ENCODE results near the gene VIPR1. TPM values are rescaled to one million over a fixed set of nuclear protein-coding genes. Genes with fewer than 3 reads are reported as not detected.
A peak's percentile ranks its signal among the peaks of the same experiment; 100 is the strongest.

The VIPR1 gene
- total RNA-seq, 1 donor from 2014 or later = 6.1 TPM

DNA sequence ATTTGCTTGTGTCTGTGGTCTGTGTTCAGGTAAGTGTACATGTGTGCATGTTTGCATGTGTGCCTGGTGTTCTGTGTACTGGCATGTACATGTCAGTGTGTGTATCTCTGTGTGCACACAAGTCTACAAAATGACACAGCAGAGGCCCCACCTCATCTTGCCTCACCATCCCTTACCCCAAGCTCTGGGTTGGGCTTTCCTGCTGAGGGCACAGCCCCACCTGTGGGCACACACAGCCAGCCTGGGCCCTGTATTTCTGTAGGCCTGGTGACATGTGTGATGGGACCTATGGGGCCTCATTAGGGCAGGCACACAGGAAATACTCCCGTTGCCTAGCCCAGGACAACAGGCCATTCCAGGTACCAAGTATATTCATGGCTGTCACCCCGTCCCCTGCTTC is 13.5 kb downstream of the VIPR1 start:
- Mint-ChIP-seq H3K9me3 (ENCODE audit: low read depth) (no peaks in the 10 kb centered on the region), H3K27me3 (ENCODE audit: low read depth) (no peaks in the 10 kb centered on the region), H3K4me1 (ENCODE audit: low read depth) (peaks cover 11% of the 10 kb centered on the region), H3K27ac (ENCODE audit: unreplicated experiment) (no peak overlapping the region), H3K4me3 (ENCODE audit: unreplicated experiment) (no peak overlapping the region), H3K36me3 (ENCODE audit: low read depth) (peaks cover 2% of the 10 kb centered on the region)
- DNase-seq (ENCODE audit: low spot score) = no peak
- TF ChIP-seq, protein P1, sequence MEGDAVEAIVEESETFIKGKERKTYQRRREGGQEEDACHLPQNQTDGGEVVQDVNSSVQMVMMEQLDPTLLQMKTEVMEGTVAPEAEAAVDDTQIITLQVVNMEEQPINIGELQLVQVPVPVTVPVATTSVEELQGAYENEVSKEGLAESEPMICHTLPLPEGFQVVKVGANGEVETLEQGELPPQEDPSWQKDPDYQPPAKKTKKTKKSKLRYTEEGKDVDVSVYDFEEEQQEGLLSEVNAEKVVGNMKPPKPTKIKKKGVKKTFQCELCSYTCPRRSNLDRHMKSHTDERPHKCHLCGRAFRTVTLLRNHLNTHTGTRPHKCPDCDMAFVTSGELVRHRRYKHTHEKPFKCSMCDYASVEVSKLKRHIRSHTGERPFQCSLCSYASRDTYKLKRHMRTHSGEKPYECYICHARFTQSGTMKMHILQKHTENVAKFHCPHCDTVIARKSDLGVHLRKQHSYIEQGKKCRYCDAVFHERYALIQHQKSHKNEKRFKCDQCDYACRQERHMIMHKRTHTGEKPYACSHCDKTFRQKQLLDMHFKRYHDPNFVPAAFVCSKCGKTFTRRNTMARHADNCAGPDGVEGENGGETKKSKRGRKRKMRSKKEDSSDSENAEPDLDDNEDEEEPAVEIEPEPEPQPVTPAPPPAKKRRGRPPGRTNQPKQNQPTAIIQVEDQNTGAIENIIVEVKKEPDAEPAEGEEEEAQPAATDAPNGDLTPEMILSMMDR (IDR thresholded peaks at IDR 0.05) = no peak

- Mint-ChIP-seq H3K4me1 (ENCODE audit: low read depth) (peaks cover 11% of the 10 kb centered on the region), H3K36me3 (ENCODE audit: low read depth) (peaks cover 2% of the 10 kb centered on the region), H3K4me3 (ENCODE audit: unreplicated experiment) (no peak overlapping the region), H3K27me3 (ENCODE audit: low read depth) (no peaks in the 10 kb centered on the region), H3K27ac (ENCODE audit: unreplicated experiment) (no peak overlapping the region), H3K9me3 (ENCODE audit: low read depth) (no peaks in the 10 kb centered on the region)
- no peak for DNase-seq (ENCODE audit: low spot score)
- TF ChIP-seq, protein P1 (IDR thresholded peaks at IDR 0.05) = no peak
Observed at GRCh38 chr3:42516443-42516842, 14.0 kb downstream of the VIPR1 start.

DNA sequence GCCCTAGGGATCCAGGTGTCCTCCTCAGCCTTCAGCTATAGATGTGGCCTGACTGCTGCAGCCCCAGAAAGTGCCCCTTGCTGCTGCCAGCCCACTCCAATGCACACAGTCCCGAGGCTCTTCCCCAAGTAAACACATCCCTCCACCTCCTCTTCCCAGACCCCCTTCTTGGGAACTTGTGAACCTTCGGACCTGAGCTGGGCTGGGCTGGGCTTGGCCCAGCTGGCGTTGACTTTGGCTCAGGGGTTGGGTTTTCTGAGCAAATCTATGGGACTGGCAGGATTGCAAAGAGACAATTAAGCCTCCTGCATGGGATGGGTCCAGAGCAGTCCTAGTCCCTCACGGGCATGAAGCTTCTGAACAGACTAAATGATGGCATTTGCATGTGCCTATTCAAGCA is 14.7 kb downstream of the VIPR1 start:
- peaks cover 2% of the 10 kb centered on the region for H3K36me3 Mint-ChIP-seq (ENCODE audit: low read depth)
- peaks cover 11% of the 10 kb centered on the region for H3K4me1 Mint-ChIP-seq (ENCODE audit: low read depth)
- no peak overlapping the region for H3K27ac Mint-ChIP-seq (ENCODE audit: unreplicated experiment)
- TF ChIP-seq, protein P1 (IDR thresholded peaks at IDR 0.05) = no peak
- no peaks in the 10 kb centered on the region for H3K9me3 Mint-ChIP-seq (ENCODE audit: low read depth)
- DNase-seq (ENCODE audit: low spot score) = no peak
- no peak overlapping the region for H3K4me3 Mint-ChIP-seq (ENCODE audit: unreplicated experiment)
- H3K27me3 Mint-ChIP-seq (ENCODE audit: low read depth) = no peaks in the 10 kb centered on the region

DNA sequence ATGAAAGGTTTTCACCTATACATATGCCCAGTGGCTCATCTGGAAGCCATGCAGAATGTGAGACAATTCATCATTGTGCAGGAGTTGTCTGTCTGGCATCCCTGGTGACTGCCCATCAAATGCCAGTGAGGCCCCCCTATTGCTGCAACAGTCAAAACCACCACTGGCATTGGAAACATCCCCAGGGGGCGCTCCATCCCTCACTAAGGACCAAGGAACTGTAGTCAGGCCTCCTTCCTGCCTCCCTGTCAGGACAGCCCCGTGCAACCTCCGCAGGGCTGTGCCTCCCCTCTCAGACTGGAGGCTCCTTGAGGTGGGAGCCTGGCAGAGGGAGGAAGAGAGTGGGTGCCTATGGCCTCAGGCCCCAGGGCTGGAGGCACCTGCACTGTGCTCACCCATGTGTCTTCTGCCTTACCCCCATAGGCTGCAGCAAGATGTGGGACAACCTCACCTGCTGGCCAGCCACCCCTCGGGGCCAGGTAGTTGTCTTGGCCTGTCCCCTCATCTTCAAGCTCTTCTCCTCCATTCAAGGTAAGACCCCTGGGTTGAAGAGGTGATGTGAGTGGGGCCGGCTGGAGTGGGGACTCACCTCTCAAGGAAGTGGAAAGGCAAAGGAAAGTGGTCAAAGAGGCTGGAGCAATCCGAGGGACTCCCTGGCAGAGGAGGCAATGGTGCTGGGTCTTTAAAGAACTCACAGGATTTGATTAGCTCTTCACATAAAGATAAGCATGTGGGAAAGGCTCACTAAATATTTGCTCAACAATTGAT is 16.5 kb downstream of the VIPR1 start:
- H3K4me3 Mint-ChIP-seq (ENCODE audit: unreplicated experiment) = no peak overlapping the region
- H3K4me1 Mint-ChIP-seq (ENCODE audit: low read depth) = peaks cover 11% of the 10 kb centered on the region
- no peak for DNase-seq (ENCODE audit: low spot score)
- H3K9me3 Mint-ChIP-seq (ENCODE audit: low read depth) = no peaks in the 10 kb centered on the region
- no peaks in the 10 kb centered on the region for H3K36me3 Mint-ChIP-seq (ENCODE audit: low read depth)
- TF ChIP-seq, protein P1 (IDR thresholded peaks at IDR 0.05) = peak; percentile 40
- no peak overlapping the region for H3K27ac Mint-ChIP-seq (ENCODE audit: unreplicated experiment)
- no peaks in the 10 kb centered on the region for H3K27me3 Mint-ChIP-seq (ENCODE audit: low read depth)

- TF ChIP-seq, protein P1 (IDR thresholded peaks at IDR 0.05) = no peak
- no peaks in the 10 kb centered on the region for H3K36me3 Mint-ChIP-seq (ENCODE audit: low read depth)
Observed at GRCh38 chr3:42519568-42519962, 17.1 kb downstream of the VIPR1 start.

More at GRCh38 chr3:42519568-42519962, 17.1 kb downstream of the VIPR1 start:
- Mint-ChIP-seq H3K27ac (ENCODE audit: unreplicated experiment) (no peak overlapping the region), H3K27me3 (ENCODE audit: low read depth) (no peaks in the 10 kb centered on the region), H3K4me1 (ENCODE audit: low read depth) (peaks cover 11% of the 10 kb centered on the region), H3K4me3 (ENCODE audit: unreplicated experiment) (no peak overlapping the region), H3K9me3 (ENCODE audit: low read depth) (no peaks in the 10 kb centered on the region)
- no peak for DNase-seq (ENCODE audit: low spot score)

All from chondrocyte (in vitro differentiated cells).